Neural progenitor cell (in vitro differentiated cells): Measurements from ENCODE around the gene MED13. TPM values are rescaled to one million over a fixed set of nuclear protein-coding genes. Genes with fewer than 3 reads are reported as not detected.

ENCODE experiments used
- DNase-seq: peaks from one replicate; pipeline ENCODE4 v3.0.0-alpha.2; 2016; ENCODE audit warnings: low spot score
- H2AFZ ChIP-seq: fragments of 200-600 bp; sonication (generic); replicated peaks from 2 replicates; pipeline ENCODE4 v1.6.1; 2016; ENCODE audit warnings: antibody characterized with exemption
- H3F3A ChIP-seq: fragments of 200-600 bp; sonication (generic); 2 replicates; pipeline ENCODE4 v1.6.1; 2016; ENCODE audit warnings: antibody characterized with exemption, low read depth
- H3K27ac ChIP-seq: fragments of 200-600 bp; sonication (generic); 2 replicates; pipeline ENCODE4 v1.5.1; 2016; ENCODE audit warnings: mild to moderate bottlenecking
- H3K27me3 ChIP-seq: fragments of 200-600 bp; sonication (generic); 2 replicates; pipeline ENCODE4 v1.6.1; 2016; ENCODE audit warnings: mild to moderate bottlenecking, moderate library complexity
- H3K36me3 ChIP-seq: fragments of 200-600 bp; sonication (generic); 2 replicates; pipeline ENCODE4 v1.5.1; 2016
- H3K4me1 ChIP-seq: fragments of 200-600 bp; sonication (generic); 2 replicates; pipeline ENCODE4 v1.6.1; 2016; ENCODE audit warnings: mixed run types
- H3K4me2 ChIP-seq: fragments of 200-600 bp; sonication (generic); 2 replicates; pipeline ENCODE4 v1.6.1; 2016
- H3K4me3 ChIP-seq: fragments of 200-600 bp; sonication (generic); 2 replicates; pipeline ENCODE4 v1.5.1; 2016
- H3K79me2 ChIP-seq: fragments of 200-600 bp; sonication (generic); 2 replicates; pipeline ENCODE4 v1.6.1; 2016; ENCODE audit warnings: low read depth
- H3K9ac ChIP-seq: fragments of 200-600 bp; sonication (generic); 2 replicates; pipeline ENCODE4 v1.6.1; 2016
- H3K9me3 ChIP-seq: fragments of 200-600 bp; sonication (generic); 2 replicates; pipeline ENCODE4 v1.5.1; 2016; ENCODE audit warnings: low read depth
- H4K20me1 ChIP-seq: fragments of 200-600 bp; sonication (generic); 2 replicates; pipeline ENCODE4 v1.6.1; 2016; ENCODE audit warnings: low read depth
- H3K27ac Mint-ChIP-seq: 3 replicates; pipeline ENCODE4 v1.8.0; 2021; ENCODE audit warnings: mixed read lengths
- H3K27me3 Mint-ChIP-seq: 2 replicates; pipeline ENCODE4 v1.8.0; 2022; ENCODE audit warnings: low read depth, mild to moderate bottlenecking, inconsistent platforms, moderate library complexity, mixed read lengths; ENCODE audit not compliant: insufficient read depth
- H3K36me3 Mint-ChIP-seq: 3 replicates; pipeline ENCODE4 v1.8.0; 2021; ENCODE audit warnings: mixed read lengths
- H3K4me1 Mint-ChIP-seq: 3 replicates; pipeline ENCODE4 v1.8.0; 2021; ENCODE audit warnings: mixed read lengths
- H3K4me3 Mint-ChIP-seq: 3 replicates; pipeline ENCODE4 v1.8.0; 2021; ENCODE audit warnings: mild to moderate bottlenecking, moderate library complexity, mixed read lengths
- H3K9me3 Mint-ChIP-seq: 3 replicates; pipeline ENCODE4 v1.8.0; 2020; ENCODE audit warnings: mixed read lengths
- CTCF ChIP-seq: fragments of 200-600 bp; sonication (generic); IDR thresholded peaks from 2 replicates; pipeline ENCODE4 v1.5.1; 2017; ENCODE audit warnings: antibody characterized with exemption, mild to moderate bottlenecking
- EZH2 ChIP-seq: fragments of 200-600 bp; sonication (generic); IDR thresholded peaks from 2 replicates; pipeline ENCODE4 v1.6.1; 2017; ENCODE audit warnings: antibody characterized with exemption, mild to moderate bottlenecking, moderate library complexity
- EZH2phosphoT487 ChIP-seq: fragments of 200-600 bp; sonication (generic); IDR thresholded peaks from 2 replicates; pipeline ENCODE4 v1.6.1; 2017; ENCODE audit warnings: antibody characterized with exemption
- total RNA-seq: library from RNA; depleted of rRNA; stranded (reverse); fragments of >200 nt; gene quantifications from 2 replicates; pipeline ENCODE4 v1.2.3, GENCODE V29; 2015; ENCODE audit warnings: low replicate concordance

Gene MED13
- total RNA-seq, 1 donor from 2014 or later: 59.9 TPM

DNA sequence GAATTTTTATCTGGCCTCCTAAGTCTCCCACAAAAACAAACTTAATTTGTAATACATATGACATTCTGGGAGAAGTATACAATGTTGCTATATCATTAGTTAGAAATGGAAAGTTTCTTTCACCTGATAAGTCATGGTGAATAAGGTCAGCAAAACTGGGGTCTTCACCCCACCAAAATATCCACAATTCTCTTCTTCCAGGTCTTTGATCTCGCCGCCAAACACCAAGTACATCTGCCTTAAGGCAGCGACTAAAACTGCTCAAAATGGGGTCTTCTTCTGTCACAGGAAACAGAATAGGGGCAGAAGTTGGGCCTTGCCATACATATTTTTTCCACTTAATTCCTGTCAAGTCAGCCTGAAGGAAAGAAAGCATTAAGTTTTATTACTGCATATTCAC is 2.1 kb downstream of the MED13 start:
- no peaks in the 10 kb centered on the region for H3K27me3 ChIP-seq
- H2AFZ ChIP-seq: no peak overlapping the region
- peaks cover 6% of the 10 kb centered on the region for H3K36me3 ChIP-seq
- no peak overlapping the region for H3K27ac ChIP-seq
- peaks cover 76% of the 10 kb centered on the region for H3K79me2 ChIP-seq
- Mint-ChIP-seq H3K27me3 (peaks cover 2% of the 10 kb centered on the region), H3K4me1 (peaks cover 25% of the 10 kb centered on the region), H3K36me3 (peaks cover 12% of the 10 kb centered on the region), H3K4me3 (peak overlapping the region; percentile 96), H3K9me3 (no peaks in the 10 kb centered on the region), H3K27ac (no peak overlapping the region)
- no peak for TF ChIP-seq CTCF
- no peak for TF ChIP-seq EZH2phosphoT487
- TF ChIP-seq EZH2: no peak
- peak overlapping the region; percentile 79 for H3K4me3 ChIP-seq
- H4K20me1 ChIP-seq: peaks cover 70% of the 10 kb centered on the region
- peaks cover 8% of the 10 kb centered on the region for H3F3A ChIP-seq
- peak overlapping the region; percentile 70 for H3K9ac ChIP-seq
- H3K9me3 ChIP-seq: no peaks in the 10 kb centered on the region
- H3K4me2 ChIP-seq: peak overlapping the region; percentile 81
- H3K4me1 ChIP-seq: peaks cover 21% of the 10 kb centered on the region
- DNase-seq: no peak

- H3K27ac ChIP-seq: no peak overlapping the region
- peaks cover 6% of the 10 kb centered on the region for H3K36me3 ChIP-seq
- H3K4me1 ChIP-seq: peaks cover 24% of the 10 kb centered on the region
- H3K4me3 Mint-ChIP-seq: peak overlapping the region; percentile 64
- peak overlapping the region; percentile 79 for H3K4me3 ChIP-seq
- H3K27me3 Mint-ChIP-seq: peaks cover 2% of the 10 kb centered on the region
- no peaks in the 10 kb centered on the region for H3K27me3 ChIP-seq
- H4K20me1 ChIP-seq: peaks cover 76% of the 10 kb centered on the region
- H3K27ac Mint-ChIP-seq: no peak overlapping the region
- H3K36me3 Mint-ChIP-seq: peaks cover 12% of the 10 kb centered on the region
- no peak for DNase-seq
- H3F3A ChIP-seq: peaks cover 8% of the 10 kb centered on the region
- H3K9ac ChIP-seq: no peak overlapping the region
- H2AFZ ChIP-seq: no peak overlapping the region
- H3K4me1 Mint-ChIP-seq: peaks cover 25% of the 10 kb centered on the region
- peaks cover 83% of the 10 kb centered on the region for H3K79me2 ChIP-seq
- H3K9me3 Mint-ChIP-seq: no peaks in the 10 kb centered on the region
- TF ChIP-seq EZH2phosphoT487 (no peak), CTCF (no peak), EZH2 (no peak)
- no peaks in the 10 kb centered on the region for H3K9me3 ChIP-seq
- H3K4me2 ChIP-seq: peak overlapping the region; percentile 81
Observed at GRCh38 chr17:62062302-62062701, 2.8 kb downstream of the MED13 start.

DNA sequence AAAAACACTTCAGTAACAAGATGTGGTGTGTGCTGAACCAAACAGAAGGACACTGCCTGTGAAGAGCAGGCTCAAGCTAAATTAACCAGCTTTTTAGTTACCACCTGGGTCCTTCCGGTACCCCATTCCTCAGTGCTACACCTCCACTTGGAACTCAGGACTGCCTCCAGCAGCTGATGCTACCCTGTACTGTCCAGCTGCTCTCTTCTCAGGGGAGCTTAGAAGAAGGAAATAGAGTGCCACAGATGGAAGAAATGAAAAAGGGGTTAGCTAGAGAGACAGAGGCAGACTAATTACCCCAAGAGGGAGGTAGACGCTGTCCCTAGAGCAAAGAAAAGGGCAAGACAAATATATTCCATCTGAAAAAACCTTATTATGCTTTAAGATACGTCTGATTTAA is 5.7 kb downstream of the MED13 start:
- Histone ChIP-seq H3K9ac (no peak overlapping the region), H3K27me3 (no peaks in the 10 kb centered on the region), H3K4me1 (peaks cover 26% of the 10 kb centered on the region), H3K79me2 (peaks cover 100% of the 10 kb centered on the region), H3K4me2 (no peak overlapping the region), H3F3A (peaks cover 5% of the 10 kb centered on the region), H3K36me3 (peaks cover 18% of the 10 kb centered on the region), H2AFZ (no peak overlapping the region), H3K27ac (no peak overlapping the region), H3K9me3 (no peaks in the 10 kb centered on the region), H4K20me1 (peaks cover 99% of the 10 kb centered on the region), H3K4me3 (no peak overlapping the region)
- Mint-ChIP-seq H3K4me3 (no peak overlapping the region), H3K4me1 (peaks cover 25% of the 10 kb centered on the region), H3K27ac (peak overlapping the region; percentile 7), H3K27me3 (no peaks in the 10 kb centered on the region), H3K36me3 (peaks cover 13% of the 10 kb centered on the region), H3K9me3 (no peaks in the 10 kb centered on the region)
- TF ChIP-seq CTCF: no peak
- no peak for TF ChIP-seq EZH2phosphoT487
- TF ChIP-seq EZH2: no peak
- no peak for DNase-seq
